H1 (cell line): ENCODE results near the gene PANX2.

ENCODE experiments used
- JUND ChIP-seq: IDR thresholded peaks from 2 replicates; pipeline ENCODE4 v1.6.1; 2011; ENCODE audit warnings: mild to moderate bottlenecking, improper control_type of control experiment, low read length
- POLR2A ChIP-seq, 2 experiments: IDR thresholded peaks; 1 replicate in 1 of 2; 2 replicates in 1 of 2; pipeline ENCODE4 v1.6.1; 2011; ENCODE audit warnings: low read depth in 2 of 2, low read length in 2 of 2, mild to moderate bottlenecking in 2 of 2; ENCODE audit errors: control extremely low read depth in 1 of 2
- POLR2AphosphoS5 ChIP-seq: IDR thresholded peaks from 2 replicates; pipeline ENCODE4 v1.6.1; 2011; ENCODE audit warnings: low read depth, low read length
- SP4 ChIP-seq: IDR thresholded peaks from 2 replicates; pipeline ENCODE4 v1.6.1; 2012; ENCODE audit warnings: low read length, inconsistent platforms
- SUZ12 ChIP-seq: fragments of 200-600 bp; sonication (generic); IDR thresholded peaks from 2 replicates; pipeline ENCODE4 v1.6.1; 2012; ENCODE audit warnings: mild to moderate bottlenecking, inconsistent platforms, low read length, moderate library complexity, mixed read lengths
- TBP ChIP-seq: IDR thresholded peaks from 2 replicates; pipeline ENCODE4 v1.6.1; 2011; ENCODE audit warnings: low read depth, low read length, improper control_type of control experiment
- YY1 ChIP-seq: IDR thresholded peaks from 2 replicates; pipeline ENCODE4 v1.6.1; 2011; ENCODE audit warnings: low read depth, mild to moderate bottlenecking, low read length
- TF ChIP-seq, protein P1 (sequence below), 3 experiments: IDR thresholded peaks; 1 replicate in 2 of 3; 2 replicates in 1 of 3; pipeline versions ENCODE4 v1.5.1 to v1.6.1; 2011; ENCODE audit warnings: low read length in 3 of 3, mild to moderate bottlenecking in 3 of 3, inconsistent platforms in 2 of 3, low read depth in 1 of 3, moderate library complexity in 1 of 3; ENCODE audit not compliant: insufficient read depth in 1 of 3; ENCODE audit errors: control extremely low read depth in 1 of 3

DNA sequence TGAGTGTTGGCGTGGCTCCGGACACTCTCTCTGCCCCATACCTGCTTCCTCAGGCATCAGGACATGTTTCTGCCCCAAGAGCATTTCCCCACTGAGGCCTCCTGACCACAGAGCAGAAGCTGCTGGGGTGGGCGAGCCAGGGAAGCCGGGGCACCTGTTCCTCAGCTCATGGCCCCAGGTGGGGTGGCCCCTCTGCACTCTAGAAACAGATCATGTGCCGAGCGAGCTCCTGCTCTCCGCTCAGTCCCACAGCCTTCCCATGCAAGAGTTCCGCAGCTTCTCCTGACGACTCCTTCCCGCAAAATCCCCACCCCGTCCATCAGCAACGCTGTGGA, 22.4 kb upstream of the PANX2 start:
- TF ChIP-seq POLR2A (IDR thresholded peaks at IDR 0.05; ENCODE audit: control extremely low read depth in 1 of 2, low read depth in 2 of 2, low read length in 2 of 2) (no peak), YY1 (no peak), TBP (no peak), POLR2AphosphoS5 (no peak), SUZ12 (no peak), SP4 (no peak), JUND (no peak)
- TF ChIP-seq, protein P1, sequence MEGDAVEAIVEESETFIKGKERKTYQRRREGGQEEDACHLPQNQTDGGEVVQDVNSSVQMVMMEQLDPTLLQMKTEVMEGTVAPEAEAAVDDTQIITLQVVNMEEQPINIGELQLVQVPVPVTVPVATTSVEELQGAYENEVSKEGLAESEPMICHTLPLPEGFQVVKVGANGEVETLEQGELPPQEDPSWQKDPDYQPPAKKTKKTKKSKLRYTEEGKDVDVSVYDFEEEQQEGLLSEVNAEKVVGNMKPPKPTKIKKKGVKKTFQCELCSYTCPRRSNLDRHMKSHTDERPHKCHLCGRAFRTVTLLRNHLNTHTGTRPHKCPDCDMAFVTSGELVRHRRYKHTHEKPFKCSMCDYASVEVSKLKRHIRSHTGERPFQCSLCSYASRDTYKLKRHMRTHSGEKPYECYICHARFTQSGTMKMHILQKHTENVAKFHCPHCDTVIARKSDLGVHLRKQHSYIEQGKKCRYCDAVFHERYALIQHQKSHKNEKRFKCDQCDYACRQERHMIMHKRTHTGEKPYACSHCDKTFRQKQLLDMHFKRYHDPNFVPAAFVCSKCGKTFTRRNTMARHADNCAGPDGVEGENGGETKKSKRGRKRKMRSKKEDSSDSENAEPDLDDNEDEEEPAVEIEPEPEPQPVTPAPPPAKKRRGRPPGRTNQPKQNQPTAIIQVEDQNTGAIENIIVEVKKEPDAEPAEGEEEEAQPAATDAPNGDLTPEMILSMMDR (IDR thresholded peaks at IDR 0.05; ENCODE audit: control extremely low read depth in 1 of 3, insufficient read depth in 1 of 3, low read depth in 1 of 3, low read length in 3 of 3) = no peak
